ENCODE measurements around the gene GLYR1.
A peak's percentile ranks its signal among the peaks of the same experiment; 100 is the strongest.

The GLYR1 gene

GRCh38 chr16:4847774-4848587, 893 bp upstream of the GLYR1 start (continued):
- TF ChIP-seq BCL6B (tag by site-specific recombination; IDR thresholded peaks at IDR 0.05) (no peak), ZNF341 (tag by site-specific recombination; IDR thresholded peaks at IDR 0.05; ENCODE audit: low read depth) (no peak), ZNF692 (tag by site-specific recombination; IDR thresholded peaks at IDR 0.05) (no peak), ZNF571 (tag by site-specific recombination; IDR thresholded peaks at IDR 0.05) (no peak), ZSCAN30 (tag by site-specific recombination; IDR thresholded peaks at IDR 0.05) (no peak), HOXD13 (CRISPR knock-in tag; IDR thresholded peaks at IDR 0.05; ENCODE audit: borderline replicate concordance) (no peak), ZBTB8A (tag by site-specific recombination; IDR thresholded peaks at IDR 0.05) (0 out of 2 replicates have a peak, but pooled peaks have one; percentile 16), CTCF (tag by site-specific recombination; IDR thresholded peaks at IDR 0.05) (no peak), ZNF645 (tag by site-specific recombination; IDR thresholded peaks at IDR 0.05) (no peak), ZNF580 (tag by site-specific recombination; IDR thresholded peaks at IDR 0.05) (no peak), MEIS1 (CRISPR knock-in tag; IDR thresholded peaks at IDR 0.05; ENCODE audit: borderline replicate concordance) (no peak), ZNF184 (tag by site-specific recombination; IDR thresholded peaks at IDR 0.05) (no peak), ZNF133 (tag by site-specific recombination; IDR thresholded peaks at IDR 0.05) (no peak), ZNF488 (tag by site-specific recombination; IDR thresholded peaks at IDR 0.05) (no peak), ZNF521 (tag by site-specific recombination; IDR thresholded peaks at IDR 0.05) (no peak), ZNF416 (tag by site-specific recombination; IDR thresholded peaks at IDR 0.05) (no peak), ZNF600 (tag by site-specific recombination; IDR thresholded peaks at IDR 0.05) (peak; percentile 71), ZNF174 (tag by site-specific recombination; IDR thresholded peaks at IDR 0.05) (no peak), ZBTB26 (tag by site-specific recombination; optimal IDR thresholded peaks at IDR 0.05) (peak; percentile 88), REST (tag by site-specific recombination; IDR thresholded peaks at IDR 0.05) (no peak), ZNF26 (tag by site-specific recombination; IDR thresholded peaks at IDR 0.05) (no peak), ZNF335 (tag by site-specific recombination; conservative IDR thresholded peaks at IDR 0.05) (peak; percentile 78), ZNF19 (tag by site-specific recombination; IDR thresholded peaks at IDR 0.05; ENCODE audit: low read depth) (no peak), GFI1B (tag by site-specific recombination; IDR thresholded peaks at IDR 0.05) (no peak), KLF8 (tag by site-specific recombination; IDR thresholded peaks at IDR 0.05) (no peak)
